Measurements from ENCODE around the gene THSD8. TPM values are rescaled to one million over a fixed set of nuclear protein-coding genes. Genes with fewer than 3 reads are reported as not detected.

The THSD8 gene
- total RNA-seq, 1 donor from 2014 or later: 4.5 TPM

- Mint-ChIP-seq H3K27me3 (ENCODE audit: low read depth) (no peaks in the 10 kb centered on the region), H3K27ac (ENCODE audit: unreplicated experiment) (peak overlapping the region; percentile 72), H3K4me1 (ENCODE audit: low read depth) (peaks cover 41% of the 10 kb centered on the region), H3K4me3 (ENCODE audit: unreplicated experiment) (no peak overlapping the region), H3K9me3 (ENCODE audit: low read depth) (no peaks in the 10 kb centered on the region), H3K36me3 (ENCODE audit: low read depth) (no peaks in the 10 kb centered on the region)
- no peak for TF ChIP-seq CTCF (IDR thresholded peaks at IDR 0.05)
- no peak for DNase-seq (ENCODE audit: low spot score)
Measured at GRCh38 chr19:12786952-12787351, 14.9 kb upstream of the THSD8 start.

GRCh38 chr19:12787458-12787857 is 14.4 kb upstream of the THSD8 start:
- H3K9me3 Mint-ChIP-seq (ENCODE audit: low read depth): no peaks in the 10 kb centered on the region
- DNase-seq (ENCODE audit: low spot score): no peak
- no peaks in the 10 kb centered on the region for H3K27me3 Mint-ChIP-seq (ENCODE audit: low read depth)
- H3K36me3 Mint-ChIP-seq (ENCODE audit: low read depth): no peaks in the 10 kb centered on the region
- H3K27ac Mint-ChIP-seq (ENCODE audit: unreplicated experiment): peak overlapping the region; percentile 99
- peaks cover 38% of the 10 kb centered on the region for H3K4me1 Mint-ChIP-seq (ENCODE audit: low read depth)
- H3K4me3 Mint-ChIP-seq (ENCODE audit: unreplicated experiment): no peak overlapping the region
- TF ChIP-seq CTCF (IDR thresholded peaks at IDR 0.05): no peak

GRCh38 chr19:12788042-12788681 is 13.7 kb upstream of the THSD8 start:
- no peak for TF ChIP-seq CTCF (IDR thresholded peaks at IDR 0.05)
- peak overlapping the region; percentile 99 for H3K27ac Mint-ChIP-seq (ENCODE audit: unreplicated experiment)
- no peak overlapping the region for H3K4me3 Mint-ChIP-seq (ENCODE audit: unreplicated experiment)
- no peaks in the 10 kb centered on the region for H3K27me3 Mint-ChIP-seq (ENCODE audit: low read depth)
- DNase-seq (ENCODE audit: low spot score): no peak
- H3K9me3 Mint-ChIP-seq (ENCODE audit: low read depth): no peaks in the 10 kb centered on the region
- H3K36me3 Mint-ChIP-seq (ENCODE audit: low read depth): peaks cover under 1% of the 10 kb centered on the region
- peaks cover 38% of the 10 kb centered on the region for H3K4me1 Mint-ChIP-seq (ENCODE audit: low read depth)

GRCh38 chr19:12788682-12789097 is 13.2 kb upstream of the THSD8 start:
- Mint-ChIP-seq H3K36me3 (ENCODE audit: low read depth) (peaks cover 2% of the 10 kb centered on the region), H3K4me3 (ENCODE audit: unreplicated experiment) (peak overlapping the region; percentile 71), H3K4me1 (ENCODE audit: low read depth) (peaks cover 38% of the 10 kb centered on the region), H3K27ac (ENCODE audit: unreplicated experiment) (peak overlapping the region; percentile 99), H3K9me3 (ENCODE audit: low read depth) (no peaks in the 10 kb centered on the region), H3K27me3 (ENCODE audit: low read depth) (no peaks in the 10 kb centered on the region)
- peak; percentile 24 for TF ChIP-seq CTCF (IDR thresholded peaks at IDR 0.05)
- DNase-seq (ENCODE audit: low spot score): no peak

- H3K27me3 Mint-ChIP-seq (ENCODE audit: low read depth): no peaks in the 10 kb centered on the region
- no peak for DNase-seq (ENCODE audit: low spot score)
- TF ChIP-seq CTCF (IDR thresholded peaks at IDR 0.05): no peak
Measured at GRCh38 chr19:12789098-12789903, 12.6 kb upstream of the THSD8 start.

More at GRCh38 chr19:12789098-12789903, 12.6 kb upstream of the THSD8 start:
- H3K9me3 Mint-ChIP-seq (ENCODE audit: low read depth): no peaks in the 10 kb centered on the region
- H3K4me3 Mint-ChIP-seq (ENCODE audit: unreplicated experiment): peak overlapping the region; percentile 97
- peak overlapping the region; percentile 99 for H3K27ac Mint-ChIP-seq (ENCODE audit: unreplicated experiment)
- H3K36me3 Mint-ChIP-seq (ENCODE audit: low read depth): peaks cover 2% of the 10 kb centered on the region
- peaks cover 41% of the 10 kb centered on the region for H3K4me1 Mint-ChIP-seq (ENCODE audit: low read depth)

Measured in chondrocyte (in vitro differentiated cells).